Bone marrow (tissue), 2 donors: Measurements from ENCODE around the gene FAM171A1.

Source experiments
- DNase-seq, 2 donors: peaks; one replicate each; lab custom pipeline; 2025; lab: John Stamatoyannopoulos, UW

FAM171A1 gene

DNA sequence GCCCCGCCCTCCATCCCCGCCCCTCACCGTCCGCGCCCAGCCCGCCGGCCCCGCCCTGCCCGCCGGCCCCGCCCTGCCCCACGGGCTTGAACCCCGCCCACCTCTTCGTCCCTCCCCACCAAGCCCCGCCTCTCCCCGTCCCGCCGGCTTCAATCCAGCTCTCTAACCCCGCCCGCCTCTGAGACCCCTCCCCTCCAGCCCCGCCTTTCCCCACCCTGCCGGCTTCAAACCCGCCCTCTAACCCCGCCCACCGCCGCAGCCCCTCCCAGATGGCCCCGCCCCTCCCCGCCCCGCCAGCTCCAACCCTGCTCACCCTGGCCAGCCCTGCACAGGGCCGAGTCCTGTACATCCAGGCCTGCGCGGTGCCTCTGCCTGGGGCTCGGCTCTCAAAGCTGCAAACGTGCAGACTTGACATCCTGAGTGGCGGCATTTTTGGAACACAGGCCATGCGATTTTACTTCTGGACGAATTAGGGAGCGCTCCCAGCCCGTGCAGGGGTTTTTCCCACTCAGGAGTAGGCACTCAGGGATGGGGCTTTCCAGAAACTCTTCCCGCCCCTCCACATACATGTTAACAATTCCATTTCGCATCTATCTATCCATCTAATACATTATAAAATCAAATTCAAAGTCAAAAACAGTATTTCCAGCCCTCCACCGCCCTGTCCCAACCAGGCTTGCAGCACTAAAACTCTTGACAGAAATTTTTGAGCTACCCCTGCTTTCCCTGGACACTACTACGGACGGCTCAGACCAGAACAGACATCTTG is 202.1 kb downstream of the FAM171A1 start:
- DNase-seq: peak; percentile 83 to 87

- peak; percentile 75 to 87 for DNase-seq
Measured at GRCh38 chr10:15168291-15168785, 202.8 kb downstream of the FAM171A1 start, which contains the start of gene NMT2. Gene NMT2 (minus strand): TSS chr10:15168693. CDS start chr10:15168612, 81 bp downstream.

GRCh38 chr10:15167411-15168290 is 203.4 kb downstream of the FAM171A1 start:
- no peak for DNase-seq

GRCh38 chr10:15166325-15166724 is 204.8 kb downstream of the FAM171A1 start:
- DNase-seq: no peak

DNA sequence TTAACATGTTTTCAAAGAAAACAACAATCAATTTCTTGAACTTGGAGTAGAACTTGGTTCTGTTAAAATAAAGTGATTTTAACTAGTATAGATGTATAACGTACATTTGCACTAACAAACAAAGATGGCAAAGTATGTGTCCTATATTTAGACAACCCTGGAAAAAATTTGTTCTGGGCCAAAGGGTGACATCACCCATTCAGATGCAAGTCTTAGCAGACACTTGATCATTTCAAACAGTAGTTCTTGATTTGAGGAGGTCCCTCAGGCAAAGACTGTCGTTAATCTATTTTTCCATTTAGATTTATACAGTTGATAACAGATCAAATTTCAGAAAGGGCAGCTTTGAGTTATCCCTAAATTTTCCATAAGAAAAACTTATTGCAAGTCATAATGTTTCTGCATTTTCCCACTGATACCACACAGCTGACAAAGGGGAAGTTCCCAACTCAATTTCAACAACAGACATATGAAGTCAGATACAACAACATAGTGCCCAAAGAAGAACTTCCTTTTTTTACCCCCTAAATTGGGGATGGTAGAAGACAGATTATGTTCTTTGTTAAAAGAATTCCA is 207.7 kb downstream of the FAM171A1 start:
- peak in 1 of 2 donors; percentile 35 for DNase-seq
